ENCODE results near the gene MARK3.

DNA sequence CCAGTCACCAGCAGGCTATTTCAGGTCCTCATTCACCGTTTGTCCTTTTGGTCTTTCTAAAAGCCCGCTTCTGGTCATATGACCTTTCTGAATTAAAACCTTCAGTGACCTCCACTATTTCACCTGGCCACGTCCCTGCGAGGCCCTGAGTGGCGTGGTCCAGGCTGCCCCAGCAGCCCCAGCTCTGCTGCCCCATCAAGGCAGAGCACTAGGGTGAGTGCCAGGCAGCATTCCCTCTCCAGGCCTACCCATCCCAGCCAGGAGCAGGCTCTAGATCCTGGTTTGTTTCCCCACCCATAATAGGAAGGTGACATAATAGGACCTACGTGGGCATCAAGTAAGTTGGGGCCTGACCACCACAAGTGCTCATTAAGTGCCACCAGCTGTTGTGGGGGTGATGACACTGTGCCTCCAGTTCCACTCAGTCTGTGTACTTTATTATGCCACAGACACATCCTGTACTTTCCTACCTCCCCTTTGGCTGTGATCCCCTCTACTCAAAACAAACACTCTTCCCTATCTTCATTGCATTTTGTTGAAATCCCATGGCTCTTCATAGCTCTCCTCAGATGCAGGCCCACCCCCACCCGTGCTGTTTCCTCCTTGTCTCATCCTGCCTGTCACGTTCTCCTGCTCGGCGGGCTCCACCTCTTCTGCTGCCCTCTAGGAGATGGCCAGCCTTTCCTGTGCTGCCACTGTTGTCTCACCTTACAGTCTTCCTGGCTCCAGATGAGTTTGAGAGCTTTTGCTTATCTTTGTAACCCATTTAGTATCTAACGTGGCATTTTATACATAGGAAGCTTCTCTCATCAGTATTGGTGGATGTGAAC is 116.0 kb downstream of the MARK3 start:
- TF ChIP-seq, protein P1, sequence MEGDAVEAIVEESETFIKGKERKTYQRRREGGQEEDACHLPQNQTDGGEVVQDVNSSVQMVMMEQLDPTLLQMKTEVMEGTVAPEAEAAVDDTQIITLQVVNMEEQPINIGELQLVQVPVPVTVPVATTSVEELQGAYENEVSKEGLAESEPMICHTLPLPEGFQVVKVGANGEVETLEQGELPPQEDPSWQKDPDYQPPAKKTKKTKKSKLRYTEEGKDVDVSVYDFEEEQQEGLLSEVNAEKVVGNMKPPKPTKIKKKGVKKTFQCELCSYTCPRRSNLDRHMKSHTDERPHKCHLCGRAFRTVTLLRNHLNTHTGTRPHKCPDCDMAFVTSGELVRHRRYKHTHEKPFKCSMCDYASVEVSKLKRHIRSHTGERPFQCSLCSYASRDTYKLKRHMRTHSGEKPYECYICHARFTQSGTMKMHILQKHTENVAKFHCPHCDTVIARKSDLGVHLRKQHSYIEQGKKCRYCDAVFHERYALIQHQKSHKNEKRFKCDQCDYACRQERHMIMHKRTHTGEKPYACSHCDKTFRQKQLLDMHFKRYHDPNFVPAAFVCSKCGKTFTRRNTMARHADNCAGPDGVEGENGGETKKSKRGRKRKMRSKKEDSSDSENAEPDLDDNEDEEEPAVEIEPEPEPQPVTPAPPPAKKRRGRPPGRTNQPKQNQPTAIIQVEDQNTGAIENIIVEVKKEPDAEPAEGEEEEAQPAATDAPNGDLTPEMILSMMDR (optimal IDR thresholded peaks at IDR 0.05 in 1 of 3, IDR thresholded peaks at IDR 0.05 in 1 of 3, conservative IDR thresholded peaks at IDR 0.05 in 1 of 3; ENCODE audit: extremely low read depth in 1 of 3, insufficient read depth in 2 of 3, low read length in 3 of 3): no peak
- TF ChIP-seq EZH2 (IDR thresholded peaks at IDR 0.05; ENCODE audit: low read length): no peak
